HG03066 (cell line): ENCODE data around the gene ATG101.

Experiments
- ATAC-seq: cut with Tn5 transposase; IDR thresholded peaks from one replicate; pipeline ENCODE4 v1.9.1; 2021; ENCODE audit warnings: low read depth; ENCODE audit not compliant: unreplicated experiment

Gene ATG101

GRCh38 chr12:52041695-52042123 lies 28.1 kb upstream of the ATG101 start:
- no peak for ATAC-seq

- no peak for ATAC-seq
These were observed 26.9 kb upstream of the ATG101 start for GRCh38 chr12:52042706-52043385.

GRCh38 chr12:52043386-52044212 lies 26.2 kb upstream of the ATG101 start:
- ATAC-seq = no peak

GRCh38 chr12:52044292-52044983 lies 25.3 kb upstream of the ATG101 start:
- ATAC-seq = no peak

- ATAC-seq = no peak
These were observed 24.0 kb upstream of the ATG101 start for GRCh38 chr12:52045794-52046199.

- no peak for ATAC-seq
These were observed 22.9 kb upstream of the ATG101 start for GRCh38 chr12:52046859-52047258.

GRCh38 chr12:52049286-52049685 lies 20.5 kb upstream of the ATG101 start:
- no peak for ATAC-seq

- no peak for ATAC-seq
These were observed 20.1 kb upstream of the ATG101 start for GRCh38 chr12:52049688-52050087.

- ATAC-seq = no peak
These were observed 19.5 kb upstream of the ATG101 start for GRCh38 chr12:52050116-52050757.

- peak; percentile 67 for ATAC-seq
These were observed 18.8 kb upstream of the ATG101 start, which contains the start of gene NR4A1 for GRCh38 chr12:52050758-52051541. NR4A1 (plus strand) TSS chr12:52051442; CDS start chr12:52054329, 2,887 bp downstream.

- ATAC-seq = no peak
These were observed 17.2 kb upstream of the ATG101 start for GRCh38 chr12:52052468-52053186.

- no peak for ATAC-seq
These were observed 16.1 kb upstream of the ATG101 start for GRCh38 chr12:52053536-52054209.

- no peak for ATAC-seq
These were observed 15.4 kb upstream of the ATG101 start for GRCh38 chr12:52054231-52054832.

- no peak for ATAC-seq
These were observed 14.7 kb upstream of the ATG101 start for GRCh38 chr12:52054833-52055730.

GRCh38 chr12:52055731-52056711 lies 13.8 kb upstream of the ATG101 start:
- ATAC-seq = no peak
